NT2/D1 (cell line): ENCODE data around the gene MYH6.

Source experiments
- SUZ12 ChIP-seq: IDR thresholded peaks from 2 replicates; pipeline ENCODE4 v1.6.1; 2011; ENCODE audit not compliant: insufficient read length, insufficient read depth; ENCODE audit errors: extremely low read depth
- YY1 ChIP-seq: IDR thresholded peaks from 2 replicates; pipeline ENCODE4 v1.6.1; 2011; ENCODE audit not compliant: insufficient read length, insufficient read depth

GRCh38 chr14:23377198-23377550 lies 30.9 kb downstream of the MYH6 start:
- TF ChIP-seq YY1 (no peak), SUZ12 (no peak)
